H1 (cell line): ENCODE measurements around the gene GNAI1. TPM values are rescaled to one million over a fixed set of nuclear protein-coding genes. Genes with fewer than 3 reads are reported as not detected.

Experiments
- CTCF ChIA-PET: fragments of 300-600 bp; sonication (Branson Sonifier 250); formaldehyde crosslinking; loops from one replicate; lab custom pipeline; 2021; ENCODE audit not compliant: partially characterized antibody; lab: Charles Lee
- POLR2A ChIA-PET: fragments of 300-600 bp; sonication (Branson Sonifier 250); formaldehyde crosslinking; loops from one replicate; lab custom pipeline; 2021; ENCODE audit warnings: inconsistent platforms; ENCODE audit not compliant: partially characterized antibody; lab: Charles Lee
- DNase-seq, 2 experiments: peaks; one replicate each; pipeline versions ENCODE4 v3.0.0 to v3.0.0-alpha.2; 2010 to 2022; ENCODE audit warnings: low spot score in 2 of 2, low read depth in 1 of 2, mixed read lengths in 1 of 2
- FAIRE-seq: peaks from 2 replicates; lab custom pipeline; 2011; peaks lifted over from hg19 to GRCh38; lab: Jason Lieb, UNC
- H2AFZ ChIP-seq: 2 replicates; pipeline ENCODE4 v1.8.1; 2012; ENCODE audit warnings: low read length, inconsistent platforms
- H2AK5ac ChIP-seq: 2 replicates; pipeline ENCODE4 v1.6.1; 2013; ENCODE audit warnings: low read depth, low read length
- H2BK120ac ChIP-seq: replicated peaks from 2 replicates; pipeline ENCODE3; 2013; ENCODE audit warnings: low read depth, low read length, inconsistent platforms
- H2BK12ac ChIP-seq: 2 replicates; pipeline ENCODE4 v1.6.1; 2013; ENCODE audit warnings: low read depth, low read length
- H2BK15ac ChIP-seq: 2 replicates; pipeline ENCODE4 v1.6.1; 2013; ENCODE audit warnings: low read length
- H2BK20ac ChIP-seq: 2 replicates; pipeline ENCODE4 v1.6.1; 2013; ENCODE audit warnings: low read length
- H2BK5ac ChIP-seq: 2 replicates; pipeline ENCODE4 v1.6.1; 2013; ENCODE audit warnings: low read depth, low read length
- H3K14ac ChIP-seq: 2 replicates; pipeline ENCODE4 v1.6.1; 2013; ENCODE audit warnings: inconsistent platforms; ENCODE audit not compliant: insufficient read length
- H3K18ac ChIP-seq: 2 replicates; pipeline ENCODE4 v1.6.1; 2013; ENCODE audit warnings: low read length; ENCODE audit errors: extremely low read depth
- H3K23ac ChIP-seq: 2 replicates; pipeline ENCODE4 v1.6.1; 2013; ENCODE audit warnings: inconsistent platforms; ENCODE audit not compliant: insufficient read length
- H3K23me2 ChIP-seq: 2 replicates; pipeline ENCODE4 v1.6.1; 2013; ENCODE audit warnings: low read depth, low read length
- H3K27ac ChIP-seq: 2 replicates; pipeline ENCODE4 v1.6.1; 2011; ENCODE audit warnings: low read depth, low read length, inconsistent platforms
- H3K27me3 ChIP-seq, 4 experiments: replicated peaks in 1 of 4; 1 replicate in 1 of 4; 2 replicates in 3 of 4; pipeline versions ENCODE4 v1.6.1 to v1.8.1; 2011 to 2013; ENCODE audit warnings: low read length in 3 of 4, mild to moderate bottlenecking in 3 of 4, inconsistent platforms in 2 of 4, mixed read lengths in 2 of 4, moderate library complexity in 1 of 4; ENCODE audit not compliant: control insufficient read depth in 3 of 4, insufficient read depth in 3 of 4; ENCODE audit errors: extremely low read depth in 1 of 4
- H3K36me3 ChIP-seq, 4 experiments: 2 replicates each; pipeline versions ENCODE4 v1.6.1 to v1.8.1; 2011 to 2013; ENCODE audit warnings: mild to moderate bottlenecking in 4 of 4, low read length in 3 of 4, moderate library complexity in 2 of 4, control low read depth in 1 of 4, inconsistent platforms in 1 of 4; ENCODE audit not compliant: insufficient read depth in 4 of 4, control insufficient read depth in 2 of 4
- H3K4ac ChIP-seq: replicated peaks from 2 replicates; pipeline ENCODE3; 2013; ENCODE audit warnings: low read length, low read depth, mixed read lengths, inconsistent platforms; ENCODE audit not compliant: insufficient read length
- H3K4me1 ChIP-seq, 4 experiments: replicated peaks in 1 of 4; 1 replicate in 1 of 4; 2 replicates in 3 of 4; pipeline versions ENCODE4 v1.6.1 to v1.8.1; 2011 to 2013; ENCODE audit warnings: low read length in 3 of 4, inconsistent platforms in 2 of 4, mixed read lengths in 1 of 4; ENCODE audit not compliant: insufficient read depth in 4 of 4, control insufficient read depth in 3 of 4
- H3K4me2 ChIP-seq, 2 experiments: 2 replicates each; pipeline versions ENCODE4 v1.6.1 to v1.8.1; 2011 to 2013; ENCODE audit warnings: low read depth in 2 of 2, low read length in 2 of 2, control low read depth in 1 of 2, inconsistent platforms in 1 of 2, mild to moderate bottlenecking in 1 of 2; ENCODE audit not compliant: insufficient read depth in 1 of 2
- H3K4me3 ChIP-seq, 4 experiments: fragments of 200-600, 300-600 bp in 1 of 4; sonication (generic), shearing (Covaris generic), sonication (Bioruptor Twin) in 1 of 4; 2 replicates each; pipeline versions ENCODE4 v1.5.1 to v1.8.1; 2011 to 2016; ENCODE audit warnings: low read length in 4 of 4, low read depth in 3 of 4, control low read depth in 2 of 4, inconsistent platforms in 2 of 4, mild to moderate bottlenecking in 2 of 4, mixed read lengths in 1 of 4, moderate library complexity in 1 of 4; ENCODE audit not compliant: insufficient read depth in 2 of 4; ENCODE audit errors: extremely low read depth in 1 of 4
- H3K56ac ChIP-seq: replicated peaks from 2 replicates; pipeline ENCODE3; 2013; ENCODE audit warnings: low read depth, mild to moderate bottlenecking, mixed read lengths, low read length, inconsistent platforms; ENCODE audit not compliant: insufficient read length
- H3K79me1 ChIP-seq: 2 replicates; pipeline ENCODE4 v1.6.1; 2013; ENCODE audit warnings: low read depth, low read length, control low read depth
- H3K79me2 ChIP-seq, 2 experiments: 2 replicates each; pipeline versions ENCODE4 v1.6.1 to v1.8.1; 2012 to 2013; ENCODE audit warnings: low read length in 2 of 2, mild to moderate bottlenecking in 2 of 2, inconsistent platforms in 1 of 2; ENCODE audit not compliant: insufficient read depth in 2 of 2, control insufficient read depth in 1 of 2
- H3K9ac ChIP-seq, 4 experiments: replicated peaks in 1 of 4; 1 replicate in 1 of 4; 2 replicates in 3 of 4; pipeline versions ENCODE4 v1.6.1 to v1.8.1; 2011 to 2013; ENCODE audit warnings: low read depth in 3 of 4, low read length in 3 of 4, control low read depth in 2 of 4, mild to moderate bottlenecking in 2 of 4, moderate library complexity in 2 of 4, inconsistent platforms in 1 of 4; ENCODE audit errors: extremely low read depth in 1 of 4
- H3K9me3 ChIP-seq, 2 experiments: 2 replicates each; pipeline versions ENCODE4 v1.6.1 to v1.8.1; 2012 to 2013; ENCODE audit warnings: mild to moderate bottlenecking in 2 of 2, moderate library complexity in 2 of 2, control low read depth in 1 of 2, inconsistent platforms in 1 of 2, low read depth in 1 of 2, low read length in 1 of 2, mixed read lengths in 1 of 2; ENCODE audit not compliant: insufficient read depth in 2 of 2
- H4K20me1 ChIP-seq, 2 experiments: replicated peaks in 1 of 2; 2 replicates each; pipeline versions ENCODE3 to v1.8.1; 2011 to 2013; ENCODE audit warnings: inconsistent platforms in 2 of 2, low read length in 2 of 2, mild to moderate bottlenecking in 1 of 2; ENCODE audit not compliant: insufficient read depth in 2 of 2, control insufficient read depth in 1 of 2
- H4K5ac ChIP-seq: 2 replicates; pipeline ENCODE4 v1.6.1; 2013; ENCODE audit warnings: low read length, low read depth, mixed read lengths, inconsistent platforms; ENCODE audit not compliant: insufficient read length
- H4K8ac ChIP-seq: 2 replicates; pipeline ENCODE4 v1.8.0; 2013; ENCODE audit warnings: mild to moderate bottlenecking, moderate library complexity, low read length, inconsistent platforms; ENCODE audit not compliant: insufficient read depth; ENCODE audit errors: extremely low read depth
- H4K91ac ChIP-seq: replicated peaks from 2 replicates; pipeline ENCODE3; 2013; ENCODE audit warnings: low read length, mixed read lengths, inconsistent platforms; ENCODE audit not compliant: insufficient read length
- BRCA1 ChIP-seq: IDR thresholded peaks from 2 replicates; pipeline ENCODE4 v1.6.1; 2012; ENCODE audit warnings: low read depth, low read length, improper control_type of control experiment
- EP300 ChIP-seq, 2 experiments: IDR thresholded peaks; 1 replicate in 1 of 2; 2 replicates in 1 of 2; pipeline ENCODE4 v1.6.1; 2011 to 2012; ENCODE audit warnings: low read depth in 2 of 2, low read length in 2 of 2, mild to moderate bottlenecking in 2 of 2, borderline replicate concordance in 1 of 2, inconsistent platforms in 1 of 2, moderate library complexity in 1 of 2
- KDM1A ChIP-seq: fragments of 200-600, 300-600 bp; sonication (generic); IDR thresholded peaks from 2 replicates; pipeline ENCODE4 v1.7.1; 2016; ENCODE audit warnings: mild to moderate bottlenecking, low read length, borderline replicate concordance
- MAFK ChIP-seq: IDR thresholded peaks from 2 replicates; pipeline ENCODE4 v1.6.1; 2012; ENCODE audit warnings: low read depth, mild to moderate bottlenecking, improper control_type of control experiment, low read length
- POU5F1 ChIP-seq: IDR thresholded peaks from 2 replicates; pipeline ENCODE4 v1.6.1; 2011; ENCODE audit warnings: low read depth, mild to moderate bottlenecking, low read length, moderate library complexity
- YY1 ChIP-seq: IDR thresholded peaks from 2 replicates; pipeline ENCODE4 v1.6.1; 2011; ENCODE audit warnings: low read depth, mild to moderate bottlenecking, low read length
- WGBS, 2 experiments: shearing (Covaris generic) in 1 of 2; methylation state at CpG; one replicate each; pipeline versions ENCODE4 v1.1.6 to v1.1.7; 2013 to 2015; ENCODE audit warnings: low lambda C conversion rate in 2 of 2, mixed read lengths in 2 of 2, inconsistent platforms in 1 of 2, low coverage in 1 of 2, missing lambda C conversion rate in 1 of 2; ENCODE audit not compliant: insufficient replicate concordance in 2 of 2, insufficient coverage in 1 of 2, insufficient read length in 1 of 2; ENCODE audit errors: extremely low coverage in 1 of 2, missing lambda C conversion rate in 1 of 2; 5-methylcytosine and 5-hydroxymethylcytosine counted together
- polyA plus RNA-seq, 7 experiments: library from polyadenylated mRNA; depleted of rRNA in 3 of 7; stranded (reverse) in 5 of 7; unstranded in 2 of 7; fragments of >200 nt in 5 of 7; fragments of 200-250 nt in 2 of 7; gene quantifications; 1 replicate in 5 of 7; 2 replicates in 1 of 7; 4 replicates in 1 of 7; pipeline versions ENCODE4 v1.2.1 to v1.2.3, GENCODE V29; 2011 to 2013; ENCODE audit warnings: missing spikeins in 2 of 7, mixed read lengths in 2 of 7
- total RNA-seq: library from RNA; stranded (reverse); fragmentation: NEBNext Ultra II Directional; extraction: Animal tissue kit (Norgen Biotek cat#: 25700); gene quantifications from 2 replicates; pipeline ENCODE4 v1.2.1, GENCODE V29; 2021
- TF ChIP-seq, protein P1 (sequence below): IDR thresholded peaks from 2 replicates; pipeline ENCODE4 v1.6.1; 2011; ENCODE audit warnings: low read depth, mild to moderate bottlenecking, low read length; ENCODE audit not compliant: insufficient read depth
- TF ChIP-seq, protein P2 (sequence below): IDR thresholded peaks from 2 replicates; pipeline ENCODE4 v1.6.1; 2012; ENCODE audit warnings: inconsistent platforms
- TF ChIP-seq, protein P3 (sequence below): IDR thresholded peaks from 2 replicates; pipeline ENCODE4 v1.6.1; 2012; ENCODE audit warnings: low read length, inconsistent platforms

Gene GNAI1
- total and polyA plus RNA-seq, 2 of the 8 experiments (the other 6 are each of a cell fraction or from before 2014, with no cell fraction given), result 8.0 to 29.5 TPM

DNA sequence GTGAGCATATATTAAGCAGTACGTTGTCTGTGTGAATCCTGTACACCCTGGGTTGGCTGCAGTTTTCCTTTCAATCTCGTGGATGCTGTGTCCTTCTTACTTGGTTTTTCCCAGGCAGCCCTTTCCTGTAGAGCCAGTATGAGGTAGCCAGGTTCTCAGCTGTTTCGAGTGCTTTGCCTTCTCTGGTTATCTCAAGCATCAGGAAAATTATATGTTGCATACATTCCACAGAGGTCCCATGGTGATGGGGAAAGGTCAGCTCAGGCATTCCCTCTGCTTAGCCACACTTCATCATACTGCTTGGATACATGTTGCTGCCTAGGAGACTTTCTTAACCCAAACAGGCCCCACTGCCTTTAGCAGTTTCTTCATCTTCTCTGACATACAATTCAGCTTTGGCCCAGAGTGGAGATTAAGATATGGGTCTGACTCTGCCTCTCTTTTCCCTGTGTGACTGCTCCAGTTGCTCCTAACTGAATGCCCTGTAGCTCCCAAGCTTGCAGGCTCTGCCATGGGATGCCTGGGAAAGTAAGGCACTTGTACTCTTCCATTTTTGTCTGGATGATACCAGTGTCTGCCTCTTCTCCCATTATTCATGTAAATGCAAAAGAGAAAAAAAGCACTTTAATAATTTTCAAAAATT is 11.3 kb downstream of the GNAI1 start:
- no peak overlapping the region for H3K23ac ChIP-seq
- FAIRE-seq, result no peak
- no peak overlapping the region for H2AK5ac ChIP-seq
- no peaks in the 10 kb centered on the region for H3K9me3 ChIP-seq
- H3K79me2 ChIP-seq, result peaks cover 0 to 100% of the 10 kb centered on the region in 2 experiments; a peak in 3 of 4 replicates
- H3K18ac ChIP-seq, result no peak overlapping the region
- no peak overlapping the region for H2BK15ac ChIP-seq
- no peak overlapping the region for H4K5ac ChIP-seq
- no peak overlapping the region for H2BK5ac ChIP-seq
- no peak overlapping the region for H3K4me3 ChIP-seq
- H4K91ac ChIP-seq, result no peak overlapping the region
- no peak overlapping the region; a peak in 1 of 4 replicates for H3K4me2 ChIP-seq
- WGBS, 2 experiments, result 81% methylated on average over 3 of the region's 3 CpGs; no CpG with 5 or more reads in 1 of the 2 experiments
- DNase-seq, result no peak
- no peak overlapping the region for H3K27ac ChIP-seq
- no peak overlapping the region for H4K8ac ChIP-seq
- no peak overlapping the region for H3K4ac ChIP-seq
- H3K56ac ChIP-seq, result no peak overlapping the region
- H3K36me3 ChIP-seq, result no peaks in the 10 kb centered on the region
- no peak overlapping the region for H2BK20ac ChIP-seq
- H2AFZ ChIP-seq, result no peak overlapping the region
- H3K23me2 ChIP-seq, result no peaks in the 10 kb centered on the region
- ChIA-PET POLR2A (interaction anchor here (0.8 to 1.3 kb wide), 2 partner anchors 10 to 12 kb away, joined by 3 to 4 read pairs; partner anchors contain the start of gene GNAI1), CTCF (interaction anchor here (0.7 to 2.0 kb wide), 4 partner anchors 10 to 73 kb away, joined by 3 to 9 read pairs (median 3); partner anchors contain the start of gene GNAI1)
- no peak overlapping the region for H3K14ac ChIP-seq
- peaks cover 5% of the 10 kb centered on the region for H3K79me1 ChIP-seq
- no peak overlapping the region for H2BK12ac ChIP-seq
- no peak overlapping the region for H3K9ac ChIP-seq
- H3K27me3 ChIP-seq, result no peaks in the 10 kb centered on the region
- H3K4me1 ChIP-seq, result peaks cover 2 to 9% (median 6%) of the 10 kb centered on the region in 4 experiments; a peak in 4 of 7 replicates
- H2BK120ac ChIP-seq, result no peak overlapping the region
- H4K20me1 ChIP-seq, result peaks cover 5 to 6% of the 10 kb centered on the region in 2 experiments
- no peak for TF ChIP-seq MAFK
- TF ChIP-seq, protein P1, sequence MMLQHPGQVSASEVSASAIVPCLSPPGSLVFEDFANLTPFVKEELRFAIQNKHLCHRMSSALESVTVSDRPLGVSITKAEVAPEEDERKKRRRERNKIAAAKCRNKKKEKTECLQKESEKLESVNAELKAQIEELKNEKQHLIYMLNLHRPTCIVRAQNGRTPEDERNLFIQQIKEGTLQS, result no peak
- TF ChIP-seq, protein P2, sequence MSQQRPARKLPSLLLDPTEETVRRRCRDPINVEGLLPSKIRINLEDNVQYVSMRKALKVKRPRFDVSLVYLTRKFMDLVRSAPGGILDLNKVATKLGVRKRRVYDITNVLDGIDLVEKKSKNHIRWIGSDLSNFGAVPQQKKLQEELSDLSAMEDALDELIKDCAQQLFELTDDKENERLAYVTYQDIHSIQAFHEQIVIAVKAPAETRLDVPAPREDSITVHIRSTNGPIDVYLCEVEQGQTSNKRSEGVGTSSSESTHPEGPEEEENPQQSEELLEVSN, result no peak
- no peak for TF ChIP-seq BRCA1
- TF ChIP-seq KDM1A, result no peak
- TF ChIP-seq, protein P3, sequence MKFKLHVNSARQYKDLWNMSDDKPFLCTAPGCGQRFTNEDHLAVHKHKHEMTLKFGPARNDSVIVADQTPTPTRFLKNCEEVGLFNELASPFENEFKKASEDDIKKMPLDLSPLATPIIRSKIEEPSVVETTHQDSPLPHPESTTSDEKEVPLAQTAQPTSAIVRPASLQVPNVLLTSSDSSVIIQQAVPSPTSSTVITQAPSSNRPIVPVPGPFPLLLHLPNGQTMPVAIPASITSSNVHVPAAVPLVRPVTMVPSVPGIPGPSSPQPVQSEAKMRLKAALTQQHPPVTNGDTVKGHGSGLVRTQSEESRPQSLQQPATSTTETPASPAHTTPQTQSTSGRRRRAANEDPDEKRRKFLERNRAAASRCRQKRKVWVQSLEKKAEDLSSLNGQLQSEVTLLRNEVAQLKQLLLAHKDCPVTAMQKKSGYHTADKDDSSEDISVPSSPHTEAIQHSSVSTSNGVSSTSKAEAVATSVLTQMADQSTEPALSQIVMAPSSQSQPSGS, result no peak
- no peak for TF ChIP-seq YY1
- TF ChIP-seq POU5F1, result no peak
- no peak for TF ChIP-seq EP300 (IDR thresholded peaks at IDR 0.05; ENCODE audit: borderline replicate concordance in 1 of 2, low read depth in 2 of 2, low read length in 2 of 2)
